Liver (tissue), 9 donors: ENCODE data around the gene HEYL. TPM values are rescaled to one million over a fixed set of nuclear protein-coding genes. Genes with fewer than 3 reads are reported as not detected.

Source experiments
- DNase-seq: peaks from one replicate; pipeline ENCODE4 v3.0.0-alpha.2; 2017; ENCODE audit warnings: low spot score
- H3K27ac ChIP-seq, 2 donors: one replicate each; pipeline ENCODE4 v1.7.0; 2013; ENCODE audit warnings: inconsistent platforms in 2 of 2, low read length in 2 of 2, control low read depth in 1 of 2, low read depth in 1 of 2, mild to moderate bottlenecking in 1 of 2
- H3K27me3 ChIP-seq, 4 donors: one replicate each; pipeline versions ENCODE4 v1.6.1 to v1.7.0; 2013; ENCODE audit warnings: low read length in 3 of 4, inconsistent platforms in 1 of 4, mild to moderate bottlenecking in 1 of 4, moderate library complexity in 1 of 4; ENCODE audit not compliant: control insufficient read depth in 4 of 4, insufficient read depth in 4 of 4
- H3K36me3 ChIP-seq, 4 donors: one replicate each; pipeline versions ENCODE4 v1.6.1 to v1.7.0; 2013; ENCODE audit warnings: low read length in 3 of 4, mild to moderate bottlenecking in 3 of 4, low read depth in 1 of 4, moderate library complexity in 1 of 4; ENCODE audit not compliant: control insufficient read depth in 4 of 4, insufficient read depth in 3 of 4
- H3K4me1 ChIP-seq, 4 donors: one replicate each; pipeline versions ENCODE4 v1.6.1 to v1.7.0; 2013; ENCODE audit warnings: low read length in 3 of 4, mild to moderate bottlenecking in 3 of 4, moderate library complexity in 1 of 4; ENCODE audit not compliant: control insufficient read depth in 4 of 4, insufficient read depth in 4 of 4
- H3K4me3 ChIP-seq, 3 donors: one replicate each; pipeline versions ENCODE4 v1.6.1 to v1.7.0; 2013; ENCODE audit warnings: low read length in 3 of 3, control low read depth in 1 of 3, low read depth in 1 of 3, mild to moderate bottlenecking in 1 of 3
- H3K9ac ChIP-seq, 2 donors: one replicate each; pipeline ENCODE4 v1.7.0; 2013; ENCODE audit warnings: low read length in 2 of 2, mild to moderate bottlenecking in 2 of 2, moderate library complexity in 2 of 2, control low read depth in 1 of 2, low read depth in 1 of 2
- H3K9me3 ChIP-seq, 4 donors: one replicate each; pipeline versions ENCODE4 v1.6.1 to v1.7.0; 2013; ENCODE audit warnings: low read length in 3 of 4; ENCODE audit not compliant: control insufficient read depth in 4 of 4
- CTCF ChIP-seq: fragments of 150-350 bp; IDR thresholded peaks from 2 replicates; pipeline ENCODE4 v1.5.1; 2017; ENCODE audit warnings: improper control_type of control experiment, low read depth, low read length; ENCODE audit not compliant: missing input control
- EGR1 ChIP-seq, 2 donors: IDR thresholded peaks; 2 replicates each; pipeline ENCODE4 v1.6.1; 2016 to 2018; ENCODE audit warnings: antibody characterized with exemption in 2 of 2, low read depth in 2 of 2
- HNF4A ChIP-seq, 2 donors: conservative IDR thresholded peaks; 2 replicates each; pipeline ENCODE4 v1.6.1; 2016; ENCODE audit warnings: antibody characterized with exemption in 2 of 2, mild to moderate bottlenecking in 2 of 2
- NR2F2 ChIP-seq: IDR thresholded peaks from 2 replicates; pipeline ENCODE4 v1.6.1; 2016; ENCODE audit warnings: antibody characterized with exemption
- WGBS: extraction: QIAGEN DNeasy Blood & Tissue Kit; methylation state at CpG from one replicate; pipeline ENCODE4 v1.1.7; 2013; 5-methylcytosine and 5-hydroxymethylcytosine counted together
- polyA plus RNA-seq, 2 donors: library from polyadenylated mRNA; stranded (reverse) in 1 of 2; unstranded in 1 of 2; fragments of 200-250 nt in 1 of 2; fragments of >200 nt in 1 of 2; fragmentation: Nextera tagmentation in 1 of 2; extraction: Ambion mirVana in 1 of 2; gene quantifications; one replicate each; pipeline versions ENCODE4 v1.2.1 to v1.2.3, GENCODE V29; 2013 to 2015
- total RNA-seq, 2 donors: library from RNA; depleted of rRNA; stranded (reverse); fragments of >200 nt; gene quantifications; one replicate each; pipeline ENCODE4 v1.2.3, GENCODE V29; 2014
- donor health status: healthy.
- donor health status: healthy.
- donor health status: healthy.
- donor health status: healthy.
- donor health status: healthy.

The HEYL gene
- total and polyA plus RNA-seq, 4 donors: 0.61 to 1.7 (median 1.2) TPM

- H3K27ac ChIP-seq: peak overlapping the region; percentile 11 to 88
- peaks cover 3 to 33% (median 23%) of the 10 kb centered on the region in 4 donors for H3K4me1 ChIP-seq
- H3K9me3 ChIP-seq: no peaks in the 10 kb centered on the region
- H3K4me3 ChIP-seq: peak overlapping the region; percentile 65 to 99 (median 83)
- H3K36me3 ChIP-seq: peaks cover 4 to 31% (median 25%) of the 10 kb centered on the region in 4 donors
- WGBS: 28% methylated on average over 5 of the region's 5 CpGs
- no peaks in the 10 kb centered on the region for H3K27me3 ChIP-seq
- peak overlapping the region; percentile 11 to 33 for H3K9ac ChIP-seq
- DNase-seq: no peak
- TF ChIP-seq HNF4A (conservative IDR thresholded peaks at IDR 0.05) (no peak), CTCF (no peak), EGR1 (IDR thresholded peaks at IDR 0.05; ENCODE audit: low read depth in 2 of 2) (no peak), NR2F2 (no peak)
Observed at GRCh38 chr1:39574646-39575045, 64.8 kb downstream of the HEYL start.

Other genes with a start within 250 kb of the HEYL start
- not detected for gene BMP8A, start 148.0 kb downstream of the HEYL start, total RNA-seq
- not detected for gene BMP8A, start 148.0 kb downstream of the HEYL start, polyA plus RNA-seq
- 10 to 100 TPM; 92.1 to 92.9 TPM for gene PABPC4, start 62.9 kb downstream of the HEYL start, total RNA-seq
- gene PABPC4, start 62.9 kb downstream of the HEYL start, polyA plus RNA-seq: 10 to 100 TPM; 48.7 to 59.9 TPM
- gene NT5C1A, start 32.5 kb upstream of the HEYL start, total RNA-seq: under 1 TPM in 1 of 2 donors, not detected in 1; 0.08 TPM
- under 1 TPM in 1 of 2 donors, not detected in 1; 0.05 TPM for gene NT5C1A, start 32.5 kb upstream of the HEYL start, polyA plus RNA-seq
- gene HPCAL4, start 51.8 kb upstream of the HEYL start, total RNA-seq: not detected
- gene HPCAL4, start 51.8 kb upstream of the HEYL start, polyA plus RNA-seq: not detected
- gene PPIE, start 99.2 kb upstream of the HEYL start, total RNA-seq: 10 to 100 TPM; 15.5 to 17.7 TPM
- 10 to 100 TPM; 20.8 to 23.6 TPM for gene PPIE, start 99.2 kb upstream of the HEYL start, polyA plus RNA-seq
- under 1 TPM; 0.14 to 0.17 TPM for gene OXCT2, start 131.7 kb upstream of the HEYL start, total RNA-seq
- gene OXCT2, start 131.7 kb upstream of the HEYL start, polyA plus RNA-seq: under 1 TPM; 0.11 to 0.47 TPM
- gene BMP8B, start 149.2 kb upstream of the HEYL start, total RNA-seq: under 1 TPM; 0.08 to 0.19 TPM
- gene BMP8B, start 149.2 kb upstream of the HEYL start, polyA plus RNA-seq: under 1 TPM; 0.17 to 0.19 TPM
- gene TRIT1, start 243.9 kb upstream of the HEYL start, total RNA-seq: 10 to 100 TPM in 1 of 2 donors, 1 to 10 TPM in 1; 9.3 to 11.2 TPM
- 1 to 10 TPM; 4.5 to 5.0 TPM for gene TRIT1, start 243.9 kb upstream of the HEYL start, polyA plus RNA-seq